Hematopoietic multipotent progenitor cell treated with erythropoietin and hydrocortisone succinate and interleukin-3 and kit ligand, for 15 days (in vitro differentiated cells): ENCODE results near the gene TBCC.
"Not testable (repeated sequence)": the region's sequence is repeated elsewhere in the genome, so short reads cannot be mapped to it uniquely, and the experiment has no call there.

Source experiments
- DNase-seq: peaks from one replicate; pipeline ENCODE4 v3.0.0-alpha.2; 2015; ENCODE audit warnings: low spot score

TBCC gene

DNA sequence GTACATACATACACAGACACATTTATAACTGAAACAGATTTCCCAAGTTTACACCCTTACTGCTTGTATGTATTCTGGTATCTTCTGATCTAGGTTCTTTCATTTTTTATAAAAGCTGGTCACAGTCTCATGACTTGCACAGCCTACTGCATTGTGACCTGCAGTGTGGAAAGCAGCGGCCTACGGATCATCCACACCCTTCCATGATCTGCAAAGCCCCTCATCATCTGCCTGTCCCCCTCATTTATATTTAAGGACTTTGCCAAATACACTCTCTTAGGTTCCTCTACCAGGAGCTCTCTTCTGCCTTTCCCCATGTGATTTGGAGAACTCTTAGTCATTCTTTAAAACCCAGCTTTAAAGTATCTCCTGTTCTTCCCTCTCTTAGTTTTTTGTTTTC lies 23.9 kb upstream of the TBCC start:
- DNase-seq, result no peak

DNA sequence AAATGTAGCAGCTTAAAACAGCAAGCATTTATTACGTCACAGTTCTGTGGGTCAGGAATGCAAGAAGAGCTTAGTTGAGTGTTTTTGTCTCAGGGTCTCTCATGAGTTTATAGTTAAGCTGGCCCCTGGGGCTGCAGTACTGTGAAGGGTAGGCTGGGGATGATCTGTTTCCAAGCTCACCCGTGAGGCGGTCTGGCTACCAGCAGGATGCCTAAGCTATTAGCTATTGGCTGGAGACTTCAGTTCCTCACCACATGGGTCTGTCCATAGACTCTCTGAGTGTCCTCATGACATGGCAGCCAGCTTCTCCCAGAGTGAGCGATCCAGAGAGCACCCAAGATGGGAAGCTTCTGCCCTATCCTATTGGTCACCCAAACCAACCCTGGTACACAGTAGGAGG lies 23.1 kb upstream of the TBCC start:
- no peak for DNase-seq

DNA sequence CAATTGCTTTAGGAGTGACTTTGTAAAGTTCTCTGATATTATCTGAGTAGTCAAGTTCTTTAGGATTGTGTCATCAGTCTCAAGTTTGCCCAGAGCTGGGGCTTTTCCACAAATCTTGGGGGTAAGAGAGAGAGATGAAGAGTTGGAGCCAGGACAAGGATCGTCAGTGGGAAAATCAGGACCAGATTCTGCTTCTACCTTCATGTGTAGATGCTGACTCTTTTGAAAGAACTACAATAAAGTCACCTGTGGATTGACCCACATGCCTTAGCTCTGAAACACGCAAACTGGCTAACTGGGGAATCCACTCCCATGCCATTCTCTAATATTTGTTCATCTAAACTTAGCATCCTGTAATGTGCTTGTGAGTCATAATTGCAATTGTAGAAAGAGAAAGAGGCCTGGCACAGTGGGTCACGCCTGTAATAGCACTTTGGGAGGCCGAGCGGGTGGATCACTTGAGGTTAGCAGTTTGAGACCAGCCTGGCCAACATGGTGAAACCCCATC lies 20.3 kb upstream of the TBCC start:
- no peak for DNase-seq

DNA sequence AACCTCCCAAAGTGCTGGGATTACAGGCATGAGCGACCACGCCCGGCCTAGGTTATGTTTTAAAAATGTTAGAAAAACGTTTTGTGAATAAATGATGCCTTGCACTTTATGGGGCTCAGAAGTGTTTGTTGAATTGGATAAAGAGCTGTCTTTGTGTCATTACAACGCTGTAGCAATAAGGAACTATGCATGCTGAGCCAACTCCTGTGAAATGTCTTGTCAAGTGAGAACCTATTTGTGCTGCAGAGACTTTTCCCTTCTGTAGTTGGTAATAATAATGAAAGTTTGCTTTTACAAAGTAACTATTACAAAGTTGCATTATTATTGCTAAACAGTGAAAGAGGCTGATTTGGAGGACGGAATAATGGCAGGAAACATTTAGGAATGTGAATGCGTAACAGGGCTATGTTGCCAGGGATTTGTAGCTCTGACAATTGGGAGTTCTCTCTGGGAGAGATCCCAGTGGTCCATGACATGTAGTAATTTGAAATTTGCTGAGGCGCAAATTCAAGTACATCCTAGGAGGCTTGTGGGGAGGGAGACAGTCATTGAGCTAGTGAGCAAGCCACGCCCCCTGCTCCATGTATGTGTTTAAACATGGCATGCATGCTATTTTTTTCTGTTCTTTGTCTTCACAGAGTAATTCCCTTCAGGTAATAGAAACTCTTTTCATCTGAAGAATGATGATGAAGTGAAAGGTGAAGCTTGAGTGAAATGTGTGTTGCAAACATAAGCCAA lies 19.2 kb upstream of the TBCC start:
- no peak for DNase-seq

DNA sequence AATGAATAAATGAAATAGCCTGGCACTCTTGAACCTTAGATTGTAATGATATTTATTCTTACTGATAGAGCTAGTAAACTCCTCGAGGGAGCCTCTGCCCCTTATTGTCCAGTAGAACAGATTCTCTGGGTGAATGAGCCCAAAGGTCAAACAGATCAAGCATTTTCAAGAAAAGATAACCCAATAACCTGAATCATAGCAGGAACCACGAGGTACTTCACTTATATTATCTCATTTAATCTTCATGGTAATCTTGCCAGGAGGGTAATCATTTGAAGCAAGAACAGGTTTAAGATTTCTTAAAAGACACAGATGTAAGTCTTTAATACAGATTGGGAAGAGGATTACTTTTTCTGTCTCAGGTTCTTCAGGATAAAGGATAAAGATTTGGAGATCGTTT lies 17.0 kb upstream of the TBCC start:
- DNase-seq, result no peak

DNA sequence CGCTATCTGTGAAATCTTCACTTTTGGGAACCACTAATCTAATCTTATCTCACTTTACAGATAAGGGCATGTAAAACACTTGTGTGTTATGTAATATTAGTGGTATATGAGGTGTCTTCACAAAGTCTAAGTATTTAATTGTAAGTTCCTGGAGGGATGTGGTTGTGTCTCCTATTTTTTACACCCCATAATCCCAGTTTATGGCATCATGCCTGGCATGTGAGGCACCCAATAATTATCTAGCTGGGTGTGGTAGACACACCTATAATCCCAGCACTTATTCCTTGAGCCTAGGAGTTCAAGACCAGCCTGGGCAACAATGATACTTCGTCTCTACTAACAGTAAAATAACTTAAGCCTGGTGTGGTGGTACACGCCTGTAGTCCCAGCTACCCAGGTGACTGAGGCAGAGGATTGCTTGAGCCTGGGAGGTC lies 16.5 kb upstream of the TBCC start:
- no peak for DNase-seq

DNA sequence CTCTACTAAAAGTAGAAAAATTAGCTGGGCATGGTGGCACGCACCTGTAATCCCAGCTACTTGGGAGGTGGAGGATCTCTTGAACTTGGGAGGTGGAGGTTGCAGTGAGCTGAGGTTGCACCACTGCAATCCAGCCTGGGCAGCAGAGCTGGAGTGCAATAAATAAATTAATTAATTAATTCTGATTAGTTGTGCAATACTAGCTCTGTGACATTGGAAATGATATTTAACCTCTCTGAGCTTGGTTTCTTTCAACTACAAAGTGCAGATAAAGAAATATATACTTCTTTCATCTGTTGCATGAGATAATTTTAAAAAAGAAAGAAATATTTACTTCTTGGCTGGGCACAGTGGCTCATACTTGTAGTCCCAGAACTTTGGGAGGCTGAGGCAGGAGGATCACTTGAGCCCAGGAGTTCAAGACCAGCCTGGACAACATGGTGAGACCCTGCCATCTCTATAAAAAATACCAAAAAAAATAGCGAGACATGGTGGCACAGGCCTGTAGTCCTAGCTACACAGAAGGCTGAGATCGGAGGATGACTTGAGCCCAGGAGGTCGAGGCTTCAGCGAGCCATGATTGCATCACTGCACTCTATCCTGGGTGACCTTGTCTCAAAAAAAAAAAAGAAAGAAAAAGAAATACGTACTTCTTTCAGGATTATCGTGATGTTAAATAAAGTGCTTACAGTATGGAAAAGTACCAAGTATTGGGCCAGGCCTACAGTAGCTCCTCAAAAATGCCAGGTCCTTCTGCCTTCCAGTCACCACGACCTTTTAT lies 15.6 kb upstream of the TBCC start:
- no peak for DNase-seq

DNA sequence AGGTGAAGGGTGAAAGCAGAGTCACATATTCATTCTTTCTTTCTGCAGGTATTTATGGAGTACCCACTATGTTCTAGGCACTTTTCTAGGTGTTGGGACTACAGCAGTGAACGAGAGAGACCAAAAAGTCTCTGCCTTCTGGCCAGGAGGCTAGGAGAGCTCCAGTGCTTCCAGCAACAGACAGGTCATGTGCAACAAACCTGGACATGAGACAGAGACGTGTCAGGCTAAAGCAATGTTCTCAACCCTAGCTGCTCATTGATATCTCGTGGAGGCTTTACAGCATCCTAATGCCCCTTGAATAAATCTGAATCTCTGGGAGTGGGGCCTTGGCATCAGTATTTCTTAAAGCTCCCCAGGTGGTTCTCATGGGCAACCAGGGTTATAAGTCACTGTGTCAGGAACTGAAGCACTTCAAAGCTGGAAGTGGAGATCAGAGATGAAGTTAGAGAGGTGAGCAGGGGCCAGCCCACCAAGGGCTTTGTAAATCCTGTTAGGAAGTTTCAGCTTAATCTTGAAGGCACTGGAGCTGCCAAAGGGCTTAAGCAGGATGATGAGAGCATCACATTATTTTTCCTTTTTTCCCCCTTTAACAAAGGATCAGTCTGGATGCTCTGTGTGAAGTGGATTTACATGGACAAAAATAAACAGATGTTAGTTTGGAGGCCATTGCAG lies 13.0 kb upstream of the TBCC start:
- DNase-seq, result no peak

DNA sequence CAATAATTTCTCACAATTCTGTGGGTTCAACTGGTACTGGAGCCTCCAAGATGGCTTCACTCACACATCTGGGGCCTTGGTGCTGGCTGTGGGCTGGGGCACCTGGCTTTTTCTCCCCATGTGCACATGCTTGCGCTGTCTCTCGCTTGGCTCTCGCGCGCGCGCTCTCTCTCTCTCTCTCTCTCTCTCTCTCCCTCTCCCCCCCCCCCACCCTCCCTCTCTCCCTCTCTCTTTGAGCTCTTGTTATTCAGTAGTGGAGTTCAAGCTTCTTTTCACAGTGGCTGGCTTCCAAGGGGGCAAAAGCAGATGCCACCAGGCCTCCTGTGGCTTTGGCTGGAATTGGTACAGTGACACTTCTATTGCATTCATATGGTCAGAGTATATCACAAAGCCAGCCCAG lies 10.8 kb upstream of the TBCC start:
- no peak for DNase-seq

DNA sequence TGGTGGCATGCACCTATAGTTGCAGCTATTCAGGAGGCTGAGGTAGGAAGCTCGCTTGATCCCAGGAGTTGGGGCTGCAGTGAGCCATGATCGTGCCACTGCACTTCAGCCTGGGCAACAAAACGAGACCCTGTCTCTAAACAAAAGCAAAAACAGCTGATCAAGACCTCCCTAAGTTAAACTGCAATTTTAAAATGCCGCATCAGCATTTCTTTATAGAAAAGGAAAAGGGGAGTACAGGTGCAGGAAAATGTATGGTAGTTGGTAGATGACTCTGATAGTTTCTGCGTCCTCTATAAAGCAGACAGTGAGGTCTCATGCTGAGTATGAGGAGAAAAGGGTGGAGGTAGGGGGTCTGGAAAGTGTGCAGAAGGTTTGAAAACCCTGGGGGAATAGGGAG lies 8.9 kb upstream of the TBCC start:
- DNase-seq, result no peak

DNA sequence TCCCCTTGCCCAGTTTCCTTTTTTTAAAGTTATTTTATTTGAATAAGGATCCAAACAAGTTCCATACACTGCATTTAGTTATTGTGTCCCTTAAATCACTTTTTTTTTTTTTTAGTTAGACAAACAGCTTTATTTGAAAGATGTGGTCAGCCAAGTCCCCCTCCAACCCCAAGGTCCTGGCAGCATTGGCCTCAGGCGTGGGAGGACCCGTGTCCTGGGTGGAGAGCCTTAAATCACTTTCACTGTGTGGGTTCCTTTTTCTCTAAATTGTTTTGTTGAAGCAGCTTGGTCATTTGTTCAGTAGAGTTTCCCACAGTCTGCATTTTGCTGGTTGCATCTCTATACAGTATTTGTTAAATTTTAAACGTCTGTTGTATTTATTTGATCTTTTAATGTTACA lies 5.2 kb upstream of the TBCC start:
- DNase-seq, result no peak

DNA sequence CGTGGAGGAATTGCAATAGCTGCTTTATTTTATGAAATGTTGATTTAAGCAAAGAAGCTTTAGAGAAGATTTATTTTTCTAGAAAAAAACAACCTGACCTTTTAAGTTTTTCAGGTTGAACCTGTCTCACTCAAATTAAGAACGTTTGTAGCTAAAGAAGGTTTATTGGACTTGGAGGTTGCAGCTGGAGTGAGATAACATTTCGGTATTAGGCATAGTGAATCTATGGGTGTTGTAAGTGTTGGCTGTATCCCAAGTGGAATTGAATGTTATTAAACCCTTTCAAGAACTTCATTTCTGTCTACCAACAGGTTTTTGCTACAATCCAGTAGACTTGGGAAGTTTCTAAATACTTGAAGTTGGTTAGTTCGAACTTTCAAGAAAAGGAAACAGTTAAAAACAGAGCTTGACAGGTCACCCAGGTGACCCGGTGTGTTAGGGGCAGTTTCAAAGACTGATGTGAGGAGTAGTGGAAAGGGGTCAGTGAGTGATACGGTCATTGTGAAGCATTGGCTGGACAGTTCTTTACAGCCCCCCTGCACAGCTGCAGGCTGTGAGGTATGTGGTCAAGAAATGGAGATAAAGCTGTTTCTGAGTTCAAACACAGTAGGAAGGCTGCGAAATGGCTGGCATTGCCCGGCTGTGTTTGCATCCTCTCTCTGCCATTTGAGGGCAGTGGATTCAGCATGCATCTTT lies 2.4 kb upstream of the TBCC start:
- DNase-seq, result peak; percentile 22

DNA sequence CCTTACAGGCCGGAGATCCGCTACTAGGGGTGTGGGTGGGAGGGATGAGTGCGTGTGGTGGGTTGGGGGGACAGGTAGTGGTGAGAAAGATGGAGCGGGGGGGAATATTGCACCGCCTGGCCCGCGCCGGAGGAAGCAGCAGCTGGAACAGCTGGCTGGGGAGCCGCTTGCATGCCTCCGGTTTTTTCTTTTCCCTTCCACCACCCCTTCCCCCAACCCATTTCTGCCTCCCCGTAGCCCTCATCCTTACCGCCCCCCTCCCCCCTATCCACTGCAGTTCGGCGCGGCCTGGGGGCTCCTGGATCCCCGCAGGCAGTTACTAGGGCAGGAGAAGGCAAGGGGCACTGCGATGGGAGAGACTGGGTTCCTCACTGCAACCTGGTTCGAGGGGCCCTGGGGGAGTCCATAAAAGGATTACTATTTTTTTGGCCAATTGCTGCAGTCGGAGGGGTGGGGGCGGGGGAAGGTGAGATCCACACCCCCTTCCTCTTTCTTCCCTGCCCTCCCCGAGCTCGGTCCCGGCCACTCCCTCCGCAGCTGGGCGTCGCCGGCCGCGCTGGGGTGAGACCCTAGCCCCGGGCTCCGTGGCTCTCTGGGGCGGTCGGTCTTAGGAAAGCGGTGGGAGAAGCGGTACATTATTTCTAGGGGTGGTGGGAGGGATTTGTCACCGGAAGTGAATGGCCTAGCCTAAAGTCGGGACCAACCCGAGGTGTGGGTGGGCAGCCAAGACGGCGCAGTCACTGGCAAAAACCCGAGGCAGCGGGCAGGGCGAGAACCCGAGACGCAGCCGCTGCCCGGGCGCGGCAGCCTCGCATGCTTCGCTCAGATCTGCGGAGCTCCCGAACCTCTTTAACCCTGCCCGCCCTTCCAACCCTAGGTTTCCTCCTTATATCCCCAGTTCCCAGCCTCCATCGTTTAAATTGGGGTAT lies 824 bp upstream of the TBCC start:
- peak; percentile 62 for DNase-seq

DNA sequence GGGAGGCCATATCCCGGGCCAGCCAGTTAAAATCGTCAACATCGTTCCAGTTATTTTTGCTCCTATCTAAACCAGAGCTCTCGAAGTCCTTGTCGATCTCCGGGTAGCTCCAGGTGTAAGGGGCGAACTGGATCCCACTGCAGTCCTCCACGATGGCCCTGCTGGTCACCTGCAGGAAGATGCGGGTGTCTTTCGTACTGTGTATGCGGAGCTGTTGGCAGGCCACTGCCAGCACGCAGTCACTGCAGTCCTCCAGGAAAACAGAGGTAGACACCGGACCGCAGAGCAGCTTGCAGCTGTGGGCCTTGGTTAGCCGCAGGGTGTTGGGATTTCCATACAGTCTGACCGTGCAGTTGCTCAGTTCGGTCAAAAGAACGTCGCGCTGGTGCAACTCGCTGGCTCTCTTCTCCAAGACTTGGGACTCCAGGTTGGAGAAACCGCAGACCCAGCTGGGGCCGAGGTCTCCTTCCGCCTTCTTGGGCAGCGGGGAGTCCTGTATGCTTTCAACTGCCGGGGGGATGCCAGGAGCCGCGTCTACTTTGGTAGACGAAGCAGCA lies 742 bp downstream of the TBCC start:
- DNase-seq, result peak; percentile 16

DNA sequence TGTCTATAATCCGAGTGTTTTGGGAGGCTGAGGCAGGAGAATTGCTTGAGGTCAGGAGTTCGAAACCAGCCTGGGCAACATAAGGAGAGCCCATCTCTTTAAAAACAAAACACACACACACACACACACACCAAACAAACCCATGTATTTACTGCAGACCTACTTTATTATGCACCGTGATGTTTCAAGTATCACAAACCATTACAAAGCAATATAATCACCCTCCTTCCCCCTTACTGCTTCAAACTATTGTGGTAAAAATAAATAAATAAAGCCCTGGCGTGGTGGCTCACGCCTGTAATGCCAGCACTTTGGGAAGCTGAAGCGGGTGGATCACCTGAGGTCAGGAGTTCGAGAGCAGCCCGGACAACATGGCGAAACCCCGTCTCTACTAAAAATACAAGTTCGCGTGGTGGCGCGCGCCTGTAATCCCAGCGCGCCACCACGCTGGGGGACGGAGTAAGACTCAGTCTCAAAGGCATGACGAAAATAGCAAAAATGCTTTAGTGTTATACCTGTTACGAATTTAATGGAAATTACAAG lies 1.5 kb downstream of the TBCC start:
- DNase-seq, result no peak

DNA sequence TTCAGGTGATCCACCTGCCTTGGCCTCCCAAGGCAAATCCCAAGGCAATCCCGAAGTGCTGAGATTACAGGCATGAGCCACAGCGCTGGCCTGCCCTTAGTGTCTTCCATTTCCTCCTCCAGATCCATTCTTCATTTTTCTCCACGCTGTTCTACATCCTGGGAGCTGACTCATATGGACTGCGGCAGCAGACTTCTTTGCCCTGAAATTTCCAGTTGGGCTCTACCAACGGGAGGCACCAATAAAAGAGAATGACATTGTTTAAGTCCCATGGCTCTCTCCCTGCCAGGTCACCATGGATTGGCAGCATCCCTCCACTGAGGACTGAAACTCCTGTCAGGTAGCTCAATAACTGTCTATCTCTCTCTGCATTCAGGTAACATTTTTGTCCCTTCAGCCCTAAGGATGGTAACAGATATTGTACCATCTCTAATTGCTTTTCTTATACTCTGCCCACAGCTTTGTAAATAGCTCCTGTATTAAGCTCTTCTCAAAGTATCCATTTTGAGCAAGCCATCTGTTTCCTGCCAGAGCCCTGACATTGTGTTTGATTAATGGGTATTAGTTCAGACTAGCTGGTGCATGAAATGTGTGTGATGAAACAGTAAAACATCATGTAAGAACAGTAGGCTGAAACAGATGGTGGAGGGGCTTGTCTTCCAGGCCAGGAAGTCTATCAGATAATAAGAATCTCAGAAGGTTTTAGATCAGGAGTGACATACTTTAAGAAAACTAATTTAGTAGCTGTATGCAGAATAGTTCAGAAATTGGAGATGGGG lies 3.6 kb downstream of the TBCC start:
- no peak for DNase-seq

DNA sequence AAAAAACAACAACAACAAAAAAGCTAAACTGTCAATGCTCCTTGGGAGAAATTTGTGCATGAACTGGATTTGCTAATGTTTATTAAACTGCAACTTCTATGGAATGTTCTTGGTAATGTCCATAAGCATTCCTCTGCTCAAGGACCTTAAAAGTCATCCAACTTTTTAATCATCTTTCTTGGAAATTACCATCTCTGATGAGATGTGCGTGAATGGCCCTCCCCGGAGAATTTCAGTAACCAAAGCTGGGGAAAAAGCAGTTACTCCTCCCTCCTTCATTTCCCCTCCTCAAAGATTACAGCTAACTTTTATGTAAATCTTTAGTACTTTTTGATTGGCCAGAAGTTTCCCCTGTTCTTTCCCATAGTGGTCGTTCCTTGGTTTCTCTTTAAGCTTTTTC lies 5.2 kb downstream of the TBCC start:
- DNase-seq, result no peak

DNA sequence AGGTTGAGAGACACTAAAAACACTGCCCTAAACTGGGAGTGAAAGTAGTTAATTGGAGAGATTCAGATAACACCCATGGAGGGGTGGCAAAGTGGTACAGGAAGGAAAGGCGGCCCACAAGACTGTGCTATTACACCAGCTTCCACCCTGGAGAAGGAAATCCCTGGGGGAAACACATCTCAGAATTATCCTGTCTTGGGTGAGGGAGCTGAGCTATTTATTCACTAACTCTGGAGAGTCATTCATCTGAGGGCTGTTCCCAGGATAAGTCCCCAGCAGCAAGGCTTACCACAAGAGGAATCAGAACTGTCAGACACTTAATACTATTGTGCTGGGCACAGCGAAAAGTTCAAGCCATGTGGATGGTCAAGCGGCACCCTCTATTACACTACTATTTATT lies 9.9 kb downstream of the TBCC start:
- no peak for DNase-seq

DNA sequence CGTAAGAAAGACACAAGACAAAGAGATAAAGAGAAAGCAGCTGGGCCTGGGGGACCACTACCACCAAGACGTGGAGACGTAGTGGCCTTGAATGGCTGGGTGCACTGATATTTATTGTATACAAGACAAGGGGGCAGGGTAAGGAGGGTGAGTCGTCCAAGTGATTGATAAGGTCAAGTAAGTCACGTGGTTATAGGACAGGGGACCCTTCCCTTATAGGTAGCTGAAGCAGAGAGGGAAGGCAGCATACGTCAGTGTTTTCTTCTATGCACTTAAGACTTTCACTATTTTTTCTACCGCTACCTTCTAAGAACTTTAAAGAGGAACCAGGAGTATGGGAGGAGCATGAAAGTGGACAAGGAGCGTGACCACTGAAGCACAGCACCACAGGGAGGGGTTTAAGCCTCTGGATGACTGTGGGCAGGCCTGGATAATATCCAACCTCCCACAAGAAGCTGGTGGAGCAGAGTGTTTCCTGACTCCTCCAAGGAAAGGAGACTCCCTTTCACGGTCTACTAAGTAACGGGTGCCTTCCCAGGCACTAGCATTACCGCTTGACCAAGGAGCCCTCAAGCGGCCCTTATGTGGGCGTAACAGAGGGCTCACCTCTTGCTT lies 11.9 kb downstream of the TBCC start:
- not testable (repeated sequence) for DNase-seq
